ENCODE data around the gene C2CD2.

- no peak for TF ChIP-seq CTCF (optimal IDR thresholded peaks at IDR 0.05 in 1 of 3, IDR thresholded peaks at IDR 0.05 in 1 of 3, conservative IDR thresholded peaks at IDR 0.05 in 1 of 3; ENCODE audit: extremely low read depth in 1 of 3, insufficient read depth in 2 of 3, low read length in 3 of 3)
- TF ChIP-seq EZH2 (IDR thresholded peaks at IDR 0.05; ENCODE audit: low read length) = no peak
Observed at GRCh38 chr21:41942457-41942856, 11.4 kb downstream of the C2CD2 start.
